NAMALWA (cell line): ENCODE measurements around the gene DCAF8.
A peak's percentile ranks its signal among the peaks of the same experiment; 100 is the strongest.
"Not testable (repeated sequence)": the region's sequence is repeated elsewhere in the genome, so short reads cannot be mapped to it uniquely, and the experiment has no call there.

ENCODE experiments used
- DNase-seq: peaks from one replicate; pipeline ENCODE4 v3.0.0-alpha.2; 2015; ENCODE audit warnings: low spot score

DCAF8 gene

GRCh38 chr1:160261893-160262794 is at the start of gene DCAF8:
TSS of gene DCAF8 (minus strand) at chr1:160262549. CDS start at chr1:160244008, 18,541 bp downstream.
- peak; percentile 100 for DNase-seq

- DNase-seq: no peak
These were observed 47.2 kb upstream of the DCAF8 start for GRCh38 chr1:160309571-160309970.

GRCh38 chr1:160309185-160309557 is 46.8 kb upstream of the DCAF8 start:
- DNase-seq: no peak

- DNase-seq: no peak
These were observed 46.3 kb upstream of the DCAF8 start for GRCh38 chr1:160308451-160309184.

GRCh38 chr1:160307118-160307791 is 44.9 kb upstream of the DCAF8 start:
- DNase-seq: peak; percentile 62

GRCh38 chr1:160300173-160300572 is 37.8 kb upstream of the DCAF8 start:
- no peak for DNase-seq

- DNase-seq: no peak
These were observed 33.7 kb upstream of the DCAF8 start for GRCh38 chr1:160296036-160296435.

- DNase-seq: no peak
These were observed 30.9 kb upstream of the DCAF8 start for GRCh38 chr1:160293020-160293968.

- DNase-seq: peak; percentile 91
These were observed 29.2 kb upstream of the DCAF8 start for GRCh38 chr1:160291248-160292220.

GRCh38 chr1:160287769-160288168 is 25.4 kb upstream of the DCAF8 start:
- DNase-seq: not testable (repeated sequence)

GRCh38 chr1:160285506-160285905 is 23.2 kb upstream of the DCAF8 start:
- no peak for DNase-seq

GRCh38 chr1:160284782-160285344 is 22.5 kb upstream of the DCAF8 start, which contains the start of gene PEX19:
TSS of gene PEX19 (minus strand) at chr1:160285133. CDS start at chr1:160285124, 9 bp downstream.
- peak; percentile 96 for DNase-seq

- DNase-seq: peak; percentile 64
These were observed 22.0 kb upstream of the DCAF8 start for GRCh38 chr1:160284220-160284781.

- no peak for DNase-seq
These were observed 20.5 kb upstream of the DCAF8 start for GRCh38 chr1:160282807-160283206.

- no peak for DNase-seq
These were observed 15.6 kb upstream of the DCAF8 start for GRCh38 chr1:160277987-160278386.

GRCh38 chr1:160277330-160277729 is 15.0 kb upstream of the DCAF8 start:
- no peak for DNase-seq

GRCh38 chr1:160271025-160271424 is 8.7 kb upstream of the DCAF8 start:
- no peak for DNase-seq

- no peak for DNase-seq
These were observed 5.1 kb upstream of the DCAF8 start for GRCh38 chr1:160267284-160267991.
